Kidney epithelial cell (primary cell): ENCODE measurements around the gene RASSF10. TPM values are rescaled to one million over a fixed set of nuclear protein-coding genes. Genes with fewer than 3 reads are reported as not detected.

Experiments used
- DNase-seq: peaks from one replicate; pipeline ENCODE4 v3.0.0-alpha.2; 2010; ENCODE audit warnings: low read depth
- H3K27me3 ChIP-seq: 2 replicates; pipeline ENCODE4 v1.6.0; 2011; ENCODE audit warnings: low read length; ENCODE audit not compliant: control insufficient read depth, insufficient read depth
- H3K36me3 ChIP-seq: 2 replicates; pipeline ENCODE4 v1.5.1; 2011; ENCODE audit warnings: low read length; ENCODE audit not compliant: control insufficient read depth, insufficient read depth
- H3K4me3 ChIP-seq: 2 replicates; pipeline ENCODE4 v1.5.1; 2011; ENCODE audit warnings: low read depth, mild to moderate bottlenecking, control low read depth, low read length
- CTCF ChIP-seq: IDR thresholded peaks from 2 replicates; pipeline ENCODE4 v1.5.1; 2011; ENCODE audit warnings: mild to moderate bottlenecking, moderate library complexity, low read length, control low read depth, inconsistent platforms; ENCODE audit not compliant: insufficient read depth, poor library complexity, severe bottlenecking
- total RNA-seq: library from RNA; depleted of rRNA; stranded (reverse); fragments of >200 nt; gene quantifications from 2 replicates; pipeline ENCODE4 v1.2.3, GENCODE V29; 2015

Gene RASSF10
- total RNA-seq, 1 donor from 2014 or later: 3.5 TPM

- Histone ChIP-seq H3K36me3 (no peaks in the 10 kb centered on the region), H3K4me3 (no peak overlapping the region), H3K27me3 (no peaks in the 10 kb centered on the region)
- no peak for TF ChIP-seq CTCF
- DNase-seq: no peak
Measured at GRCh38 chr11:12975195-12975594, 33.9 kb upstream of the RASSF10 start.

- H3K36me3 ChIP-seq: no peaks in the 10 kb centered on the region
- no peak for TF ChIP-seq CTCF
- H3K27me3 ChIP-seq: no peaks in the 10 kb centered on the region
- H3K4me3 ChIP-seq: no peak overlapping the region
- no peak for DNase-seq
Measured at GRCh38 chr11:12979928-12980689, 29.0 kb upstream of the RASSF10 start.

GRCh38 chr11:12981676-12982522, 27.2 kb upstream of the RASSF10 start:
- Histone ChIP-seq H3K36me3 (no peaks in the 10 kb centered on the region), H3K27me3 (no peaks in the 10 kb centered on the region), H3K4me3 (no peak overlapping the region)
- no peak for TF ChIP-seq CTCF
- no peak for DNase-seq

- Histone ChIP-seq H3K4me3 (no peak overlapping the region), H3K27me3 (no peaks in the 10 kb centered on the region), H3K36me3 (no peaks in the 10 kb centered on the region)
- no peak for DNase-seq
- no peak for TF ChIP-seq CTCF
Measured at GRCh38 chr11:12983336-12983735, 25.8 kb upstream of the RASSF10 start.

DNA sequence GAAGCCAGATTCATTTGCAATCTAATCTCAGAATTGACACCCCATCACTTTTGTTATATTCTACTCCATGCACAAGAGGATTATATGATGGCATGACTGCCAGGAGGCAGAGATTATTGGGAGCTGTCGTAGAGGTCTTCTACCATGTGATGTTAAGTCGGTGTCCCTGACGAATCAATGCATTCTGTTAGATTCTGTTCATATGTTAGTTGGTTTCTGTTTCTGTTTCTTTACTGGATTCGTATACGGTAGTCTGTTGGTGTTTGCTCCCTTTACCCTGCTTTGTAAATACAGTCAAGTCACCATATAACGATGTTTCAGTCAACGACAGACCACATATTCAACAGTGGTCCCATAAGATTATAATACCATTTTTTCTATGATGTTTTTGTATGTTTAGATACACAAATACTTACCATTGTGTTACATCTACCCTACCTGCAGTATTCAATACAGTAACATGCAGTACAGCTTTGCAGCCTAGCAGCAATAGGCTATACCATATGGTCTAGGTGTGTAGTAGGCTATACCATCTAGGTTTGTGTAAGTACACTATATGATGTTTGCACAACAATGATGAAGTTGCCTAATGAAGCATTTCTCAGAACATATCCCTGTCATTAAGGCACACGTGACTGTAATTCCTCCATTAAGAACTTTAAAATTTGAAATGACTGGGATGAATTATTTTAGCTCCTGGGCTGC, 22.8 kb upstream of the RASSF10 start:
- Histone ChIP-seq H3K4me3 (no peak overlapping the region), H3K36me3 (no peaks in the 10 kb centered on the region), H3K27me3 (no peaks in the 10 kb centered on the region)
- DNase-seq: no peak
- TF ChIP-seq CTCF: no peak
